HG03025 (cell line): ENCODE measurements around the gene ANO9.
A peak's percentile ranks its signal among the peaks of the same experiment; 100 is the strongest.
"Not testable (repeated sequence)": the region's sequence is repeated elsewhere in the genome, so short reads cannot be mapped to it uniquely, and the experiment has no call there.

ENCODE experiments used
- ATAC-seq: cut with Tn5 transposase; IDR thresholded peaks from one replicate; pipeline ENCODE4 v1.9.1; 2021; ENCODE audit warnings: mild to moderate bottlenecking, moderate library complexity; ENCODE audit not compliant: unreplicated experiment, low FRiP score

The ANO9 gene

GRCh38 chr11:405954-406795 is 35.6 kb downstream of the ANO9 start:
- no peak for ATAC-seq

GRCh38 chr11:405323-405953 is 36.4 kb downstream of the ANO9 start:
- ATAC-seq, result no peak

- no peak for ATAC-seq
Observed at GRCh38 chr11:404551-405264, 37.1 kb downstream of the ANO9 start.

- ATAC-seq, result no peak
Observed at GRCh38 chr11:403761-404431, 37.9 kb downstream of the ANO9 start.

- ATAC-seq, result no peak
Observed at GRCh38 chr11:403021-403760, 38.6 kb downstream of the ANO9 start.

GRCh38 chr11:401196-401595 is 40.6 kb downstream of the ANO9 start:
- not testable (repeated sequence) for ATAC-seq

- ATAC-seq, result no peak
Observed at GRCh38 chr11:400241-400689, 41.5 kb downstream of the ANO9 start.

GRCh38 chr11:399731-400211 is 42.0 kb downstream of the ANO9 start:
- ATAC-seq, result no peak

- ATAC-seq, result no peak
Observed at GRCh38 chr11:398826-399225, 43.0 kb downstream of the ANO9 start.

GRCh38 chr11:396948-397548 is 44.8 kb downstream of the ANO9 start:
- peak; percentile 53 for ATAC-seq

- peak; percentile 23 for ATAC-seq
Observed at GRCh38 chr11:396511-396947, 45.3 kb downstream of the ANO9 start.

- ATAC-seq, result no peak
Observed at GRCh38 chr11:395866-396265, 45.9 kb downstream of the ANO9 start.

GRCh38 chr11:394858-395655 is 46.8 kb downstream of the ANO9 start:
- no peak for ATAC-seq

- no peak for ATAC-seq
Observed at GRCh38 chr11:394034-394857, 47.6 kb downstream of the ANO9 start, which contains the start of gene PKP3. Gene PKP3, plus strand, starts transcription at chr11:394209. Its CDS starts 84 bp downstream, at chr11:394293.

- ATAC-seq, result no peak
Observed at GRCh38 chr11:393219-394033, 48.4 kb downstream of the ANO9 start.

- no peak for ATAC-seq
Observed at GRCh38 chr11:392102-392777, 49.6 kb downstream of the ANO9 start.
